ENCODE measurements around the gene INTS6.

The INTS6 gene

DNA sequence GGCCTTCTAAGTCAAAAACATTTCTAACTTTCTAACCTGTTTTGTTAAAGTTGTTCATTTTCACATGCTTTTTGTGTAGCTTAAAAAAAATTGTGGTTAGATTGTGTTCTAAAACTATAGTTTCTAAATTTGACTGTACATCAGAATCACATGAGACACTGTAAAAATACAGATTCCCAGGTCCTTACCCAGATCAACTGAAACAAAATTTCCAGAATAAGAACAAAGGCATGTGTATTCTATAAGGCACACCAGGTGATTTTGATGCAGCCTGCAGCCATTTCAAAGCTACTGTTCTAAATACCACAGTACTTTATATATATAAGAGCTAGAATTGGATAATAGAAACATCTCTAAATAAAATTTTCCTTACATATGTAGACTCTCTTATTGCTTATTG, 29.1 kb downstream of the INTS6 start:
- H3F3A ChIP-seq (ENCODE audit: control insufficient read depth, insufficient read depth): peaks cover 14% of the 10 kb centered on the region
- H3K27ac ChIP-seq (ENCODE audit: low read depth, low read length): no peak overlapping the region
- no peaks in the 10 kb centered on the region for H4K20me1 ChIP-seq (ENCODE audit: control insufficient read depth, insufficient read depth, low read depth, low read length)
- no peaks in the 10 kb centered on the region for H3K9me2 ChIP-seq (replicated peaks; ENCODE audit: control insufficient read depth, low read length)
- H3K9me3 ChIP-seq (ENCODE audit: control insufficient read depth, insufficient read depth, low read length): no peaks in the 10 kb centered on the region
- H3K79me2 ChIP-seq (ENCODE audit: control insufficient read depth, low read length): peaks cover 78% of the 10 kb centered on the region
- H3K36me3 ChIP-seq (ENCODE audit: control insufficient read depth, low read length): peaks cover 35% of the 10 kb centered on the region
- peaks cover 55% of the 10 kb centered on the region for H3K4me1 ChIP-seq (ENCODE audit: control insufficient read depth, low read length)
- no peak overlapping the region for H3K4me3 ChIP-seq (ENCODE audit: low read length)
- H3K27me3 ChIP-seq (ENCODE audit: control insufficient read depth, low read length): no peaks in the 10 kb centered on the region
- H3K4me2 ChIP-seq (ENCODE audit: low read length): peak overlapping the region; percentile 25; the same call in 1 of the 2 replicates
- TF ChIP-seq, protein P1, sequence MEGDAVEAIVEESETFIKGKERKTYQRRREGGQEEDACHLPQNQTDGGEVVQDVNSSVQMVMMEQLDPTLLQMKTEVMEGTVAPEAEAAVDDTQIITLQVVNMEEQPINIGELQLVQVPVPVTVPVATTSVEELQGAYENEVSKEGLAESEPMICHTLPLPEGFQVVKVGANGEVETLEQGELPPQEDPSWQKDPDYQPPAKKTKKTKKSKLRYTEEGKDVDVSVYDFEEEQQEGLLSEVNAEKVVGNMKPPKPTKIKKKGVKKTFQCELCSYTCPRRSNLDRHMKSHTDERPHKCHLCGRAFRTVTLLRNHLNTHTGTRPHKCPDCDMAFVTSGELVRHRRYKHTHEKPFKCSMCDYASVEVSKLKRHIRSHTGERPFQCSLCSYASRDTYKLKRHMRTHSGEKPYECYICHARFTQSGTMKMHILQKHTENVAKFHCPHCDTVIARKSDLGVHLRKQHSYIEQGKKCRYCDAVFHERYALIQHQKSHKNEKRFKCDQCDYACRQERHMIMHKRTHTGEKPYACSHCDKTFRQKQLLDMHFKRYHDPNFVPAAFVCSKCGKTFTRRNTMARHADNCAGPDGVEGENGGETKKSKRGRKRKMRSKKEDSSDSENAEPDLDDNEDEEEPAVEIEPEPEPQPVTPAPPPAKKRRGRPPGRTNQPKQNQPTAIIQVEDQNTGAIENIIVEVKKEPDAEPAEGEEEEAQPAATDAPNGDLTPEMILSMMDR (IDR thresholded peaks at IDR 0.05; ENCODE audit: low read depth, low read length, poor library complexity, severe bottlenecking): no peak
- TF ChIP-seq EZH2phosphoT487 (IDR thresholded peaks at IDR 0.05; ENCODE audit: borderline replicate concordance, low read length): no peak

DNA sequence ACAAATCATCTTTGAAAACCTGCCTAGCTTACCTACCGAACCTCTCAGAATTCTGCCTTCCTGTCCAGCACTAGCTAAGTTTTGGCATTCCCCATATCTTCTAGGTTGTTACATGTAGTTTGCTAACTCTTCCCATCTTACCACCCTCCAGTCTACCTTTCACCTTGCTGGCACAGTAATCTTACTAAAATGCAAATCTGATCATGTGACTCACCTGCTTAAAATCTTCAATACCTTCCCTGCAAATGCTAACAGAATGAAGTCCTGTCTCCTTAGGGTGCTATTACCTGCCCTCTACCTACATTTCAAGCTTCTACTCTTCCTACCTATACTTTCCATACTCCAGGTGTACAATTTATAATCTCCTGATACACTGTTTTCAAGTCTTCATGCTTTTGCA, 30.4 kb downstream of the INTS6 start:
- Histone ChIP-seq H3K9me2 (replicated peaks; ENCODE audit: control insufficient read depth, low read length) (no peaks in the 10 kb centered on the region), H3K4me3 (ENCODE audit: low read length) (peak overlapping the region; percentile 19), H3K4me1 (ENCODE audit: control insufficient read depth, low read length) (peaks cover 66% of the 10 kb centered on the region), H3K79me2 (ENCODE audit: control insufficient read depth, low read length) (peaks cover 88% of the 10 kb centered on the region), H3K4me2 (ENCODE audit: low read length) (peak overlapping the region; percentile 79), H3F3A (ENCODE audit: control insufficient read depth, insufficient read depth) (peaks cover 14% of the 10 kb centered on the region), H3K9me3 (ENCODE audit: control insufficient read depth, insufficient read depth, low read length) (no peaks in the 10 kb centered on the region), H3K36me3 (ENCODE audit: control insufficient read depth, low read length) (peaks cover 43% of the 10 kb centered on the region), H3K27me3 (ENCODE audit: control insufficient read depth, low read length) (no peaks in the 10 kb centered on the region), H3K27ac (ENCODE audit: low read depth, low read length) (no peak overlapping the region), H4K20me1 (ENCODE audit: control insufficient read depth, insufficient read depth, low read depth, low read length) (no peaks in the 10 kb centered on the region)
- TF ChIP-seq EZH2phosphoT487 (IDR thresholded peaks at IDR 0.05; ENCODE audit: borderline replicate concordance, low read length): no peak
- TF ChIP-seq, protein P1 (IDR thresholded peaks at IDR 0.05; ENCODE audit: low read depth, low read length, poor library complexity, severe bottlenecking): no peak

DNA sequence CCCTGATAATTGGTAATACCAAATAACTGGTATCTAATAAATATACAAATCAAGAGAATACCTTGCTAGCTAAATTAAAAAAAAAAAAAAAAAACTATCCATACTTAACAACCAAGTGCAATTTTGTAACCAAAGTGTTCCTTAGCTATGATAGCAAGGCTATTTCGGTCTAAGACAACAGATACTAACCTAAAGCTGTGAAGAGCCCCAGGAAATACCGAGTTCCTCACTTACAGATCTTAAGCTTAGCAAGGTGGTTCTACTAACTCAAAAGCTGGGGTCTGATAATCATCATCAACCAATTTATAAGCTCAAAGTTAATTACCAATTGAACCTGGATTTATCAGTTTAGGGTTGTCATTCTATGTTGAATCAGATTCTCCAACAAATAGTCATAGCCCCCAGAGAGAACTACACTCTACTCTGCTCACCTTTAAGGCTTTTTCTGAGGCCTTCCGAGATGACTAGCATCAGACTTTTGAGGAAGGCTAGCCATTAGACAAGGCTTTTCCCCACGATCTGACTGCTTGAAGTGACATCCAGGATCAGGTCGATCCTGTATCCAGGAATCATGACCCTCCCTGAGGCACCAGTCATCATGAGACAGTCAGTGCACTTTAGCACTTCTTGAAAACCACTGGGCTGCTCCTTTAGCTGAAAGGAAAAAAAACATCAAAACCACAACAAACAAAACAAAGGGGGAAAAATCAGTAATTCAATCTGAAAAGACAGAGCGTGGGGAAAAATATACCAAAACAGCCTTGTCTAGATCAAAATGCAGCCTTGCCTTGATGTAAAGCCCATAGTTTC, 31.9 kb downstream of the INTS6 start:
- H4K20me1 ChIP-seq (ENCODE audit: control insufficient read depth, insufficient read depth, low read depth, low read length): no peaks in the 10 kb centered on the region
- H3K79me2 ChIP-seq (ENCODE audit: control insufficient read depth, low read length): peaks cover 86% of the 10 kb centered on the region
- no peaks in the 10 kb centered on the region for H3K9me2 ChIP-seq (replicated peaks; ENCODE audit: control insufficient read depth, low read length)
- peaks cover 9% of the 10 kb centered on the region; the same call in 1 of the 2 replicates for H3K9me3 ChIP-seq (ENCODE audit: control insufficient read depth, insufficient read depth, low read length)
- H3K4me3 ChIP-seq (ENCODE audit: low read length): peak overlapping the region; percentile 60
- peak overlapping the region; percentile 79 for H3K4me2 ChIP-seq (ENCODE audit: low read length)
- peaks cover 53% of the 10 kb centered on the region for H3K36me3 ChIP-seq (ENCODE audit: control insufficient read depth, low read length)
- H3K27me3 ChIP-seq (ENCODE audit: control insufficient read depth, low read length): no peaks in the 10 kb centered on the region
- peaks cover 69% of the 10 kb centered on the region for H3K4me1 ChIP-seq (ENCODE audit: control insufficient read depth, low read length)
- peak overlapping the region; percentile 64 for H3K27ac ChIP-seq (ENCODE audit: low read depth, low read length)
- TF ChIP-seq EZH2phosphoT487 (IDR thresholded peaks at IDR 0.05; ENCODE audit: borderline replicate concordance, low read length): no peak
- TF ChIP-seq, protein P1 (IDR thresholded peaks at IDR 0.05; ENCODE audit: low read depth, low read length, poor library complexity, severe bottlenecking): no peak
- H3F3A ChIP-seq (ENCODE audit: control insufficient read depth, insufficient read depth): peaks cover 14% of the 10 kb centered on the region
